ENCODE measurements around the gene BMF.

BMF gene

DNA sequence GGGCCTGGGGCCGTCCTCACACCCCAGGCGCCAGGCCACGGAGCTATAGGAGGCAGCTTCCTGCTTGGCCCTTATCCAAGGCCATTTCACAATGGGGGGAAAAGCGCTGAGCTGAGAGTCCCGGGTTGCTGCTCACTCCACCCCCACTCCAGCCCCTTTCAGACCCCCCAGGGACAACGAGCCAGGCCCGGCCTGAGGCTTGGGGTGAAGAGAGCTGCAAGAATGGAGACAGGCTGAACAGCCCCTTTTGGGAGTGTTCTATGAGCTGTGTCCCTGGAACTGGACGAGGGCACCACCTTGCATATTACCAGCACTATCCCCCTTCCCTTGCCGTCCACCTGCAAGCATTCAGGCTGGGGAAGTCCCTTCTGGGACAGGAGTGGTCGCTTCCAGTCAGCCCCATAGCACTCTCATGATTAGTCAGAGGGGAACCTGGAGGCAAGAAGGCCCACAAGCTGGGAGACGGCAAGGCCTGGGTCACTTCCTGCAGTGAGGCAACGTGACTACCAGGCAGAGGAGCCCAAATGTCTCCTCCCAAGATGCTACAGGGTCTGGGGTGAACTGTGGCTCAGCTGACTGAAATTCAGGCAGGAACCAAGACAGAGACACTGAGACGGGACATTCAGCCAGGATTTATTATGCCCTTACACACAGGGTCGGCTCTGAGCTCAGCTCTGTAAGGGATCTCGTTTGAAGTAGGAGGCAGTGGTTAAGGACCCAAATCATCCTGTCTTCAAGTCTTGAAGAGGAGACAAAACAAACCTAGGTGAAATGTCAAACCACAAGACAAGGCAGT is 61.1 kb downstream of the BMF start:
- DNase-seq = peak; percentile 74

GRCh38 chr15:40046721-40047414 is 61.8 kb downstream of the BMF start:
- DNase-seq = peak; percentile 79

- no peak for DNase-seq
Measured at GRCh38 chr15:40045572-40046217, 63.0 kb downstream of the BMF start.

DNA sequence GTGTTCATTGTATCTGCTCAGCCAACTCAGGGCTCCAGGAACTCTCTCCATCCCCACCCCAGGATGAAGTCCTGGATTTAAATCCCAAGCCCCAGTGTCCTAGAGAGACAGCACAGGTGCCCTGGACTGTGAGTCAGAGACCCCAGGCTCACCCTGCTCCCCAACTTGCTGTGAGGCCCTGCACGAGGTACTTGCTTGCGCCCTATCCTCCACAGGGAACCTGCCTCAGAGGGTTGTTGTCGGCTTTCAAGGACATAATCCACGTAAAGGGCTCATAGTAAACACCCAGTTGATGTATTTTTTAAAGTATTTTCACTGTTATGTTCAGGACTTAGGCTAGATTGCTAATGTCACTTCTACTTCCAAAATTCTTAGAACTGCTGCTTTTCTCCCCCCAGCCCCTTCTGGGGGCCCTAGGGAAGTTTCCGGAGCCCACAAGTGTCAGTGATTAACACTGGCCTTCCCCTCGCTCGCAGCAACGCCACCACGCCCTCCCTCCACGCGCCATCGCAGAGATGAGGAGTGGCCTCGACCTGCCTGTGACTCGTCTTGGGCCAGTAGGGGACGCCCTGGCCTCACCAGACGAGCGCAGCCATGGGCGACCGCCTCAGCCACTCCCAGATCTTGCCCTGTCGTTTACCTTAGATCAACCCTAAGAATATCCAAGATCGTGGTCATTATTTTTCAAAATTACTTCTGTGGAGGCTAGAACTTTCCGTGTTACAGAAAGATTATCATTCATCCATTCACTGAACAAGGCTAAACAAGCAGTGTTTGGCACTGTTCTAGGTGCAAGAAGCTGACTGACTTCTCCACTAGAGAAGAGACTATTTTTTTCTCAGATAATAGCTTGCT is 63.7 kb downstream of the BMF start:
- DNase-seq = peak; percentile 76

DNA sequence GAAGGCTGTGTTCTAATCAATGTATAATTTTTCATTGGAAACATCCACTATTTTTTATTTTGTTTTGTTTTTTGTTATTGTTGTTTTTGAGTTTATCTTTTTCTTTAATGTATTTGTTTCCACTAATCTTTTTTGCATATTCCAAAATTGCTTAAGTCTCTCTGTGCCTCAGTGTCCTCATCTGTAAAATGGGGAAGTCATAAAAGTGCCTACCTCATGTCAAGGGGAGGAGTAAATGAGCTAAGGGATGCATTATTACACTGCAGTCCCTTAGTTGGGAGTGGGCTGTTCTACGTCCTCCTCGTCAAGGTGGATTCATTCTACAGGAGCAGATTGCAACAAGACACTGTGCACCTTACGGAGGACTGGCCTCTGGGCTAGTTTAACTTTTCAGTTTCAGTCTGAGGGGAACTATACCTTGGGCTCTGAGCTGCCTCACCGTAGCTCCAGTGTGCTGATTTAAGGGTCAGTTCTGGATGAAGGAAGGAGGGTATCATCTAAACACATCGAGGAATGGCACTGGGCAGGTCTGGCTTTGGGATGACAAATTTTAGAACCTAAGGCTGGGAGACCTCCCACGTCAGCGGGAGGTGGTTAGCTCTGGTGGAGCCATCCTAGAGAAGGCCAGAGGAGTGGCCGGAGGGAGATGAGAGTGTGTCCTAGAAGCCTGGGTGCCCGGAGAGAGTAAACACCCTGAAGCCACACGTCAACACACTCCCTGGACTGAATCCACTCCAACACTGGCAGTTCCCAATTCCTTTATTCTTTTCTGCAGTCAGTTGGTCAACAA is 64.6 kb downstream of the BMF start:
- DNase-seq = no peak

DNA sequence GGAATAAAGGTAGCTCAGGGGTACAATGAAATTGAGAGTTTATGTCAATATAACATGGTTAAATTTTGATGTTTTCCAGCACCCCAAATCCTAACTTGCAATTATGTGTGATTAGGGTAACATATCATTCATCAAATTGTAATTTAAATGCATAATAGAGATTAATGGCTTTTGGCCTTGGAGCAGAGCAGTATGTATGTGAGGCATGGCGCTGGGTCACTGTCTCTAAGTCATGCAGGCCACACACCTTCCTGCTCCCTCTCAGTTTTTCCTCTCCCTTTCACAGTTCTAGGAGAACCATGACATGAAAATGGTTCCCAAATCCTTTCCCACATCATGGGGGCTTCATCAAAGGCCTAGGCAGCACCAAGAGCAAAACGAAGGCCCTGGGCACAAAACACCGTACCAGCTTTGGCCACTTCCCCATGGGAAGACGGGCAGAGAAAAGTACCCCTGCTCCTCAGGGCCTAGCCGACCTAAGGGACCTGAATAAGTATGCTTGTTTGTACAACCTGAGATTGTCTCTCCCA is 65.8 kb downstream of the BMF start:
- no peak for DNase-seq

GRCh38 chr15:40040770-40041169 is 67.9 kb downstream of the BMF start:
- no peak for DNase-seq

DNA sequence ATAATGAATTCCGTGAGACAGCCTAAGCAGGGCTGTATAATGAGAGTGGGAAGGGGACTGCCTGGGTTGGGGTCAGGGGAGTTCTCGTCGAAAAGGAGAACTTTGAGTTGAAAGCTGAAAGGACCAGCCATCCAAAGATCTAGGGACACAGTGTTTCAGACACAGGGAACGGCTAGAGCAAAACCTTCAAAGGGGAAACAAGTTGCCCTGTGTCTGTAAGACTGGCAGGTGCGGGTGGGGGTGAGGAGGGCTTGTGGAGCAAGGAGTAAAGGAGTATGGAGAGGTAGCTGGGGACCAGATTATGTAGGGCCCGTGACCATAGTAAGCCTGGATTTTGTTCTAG is 68.4 kb downstream of the BMF start:
- no peak for DNase-seq

DNA sequence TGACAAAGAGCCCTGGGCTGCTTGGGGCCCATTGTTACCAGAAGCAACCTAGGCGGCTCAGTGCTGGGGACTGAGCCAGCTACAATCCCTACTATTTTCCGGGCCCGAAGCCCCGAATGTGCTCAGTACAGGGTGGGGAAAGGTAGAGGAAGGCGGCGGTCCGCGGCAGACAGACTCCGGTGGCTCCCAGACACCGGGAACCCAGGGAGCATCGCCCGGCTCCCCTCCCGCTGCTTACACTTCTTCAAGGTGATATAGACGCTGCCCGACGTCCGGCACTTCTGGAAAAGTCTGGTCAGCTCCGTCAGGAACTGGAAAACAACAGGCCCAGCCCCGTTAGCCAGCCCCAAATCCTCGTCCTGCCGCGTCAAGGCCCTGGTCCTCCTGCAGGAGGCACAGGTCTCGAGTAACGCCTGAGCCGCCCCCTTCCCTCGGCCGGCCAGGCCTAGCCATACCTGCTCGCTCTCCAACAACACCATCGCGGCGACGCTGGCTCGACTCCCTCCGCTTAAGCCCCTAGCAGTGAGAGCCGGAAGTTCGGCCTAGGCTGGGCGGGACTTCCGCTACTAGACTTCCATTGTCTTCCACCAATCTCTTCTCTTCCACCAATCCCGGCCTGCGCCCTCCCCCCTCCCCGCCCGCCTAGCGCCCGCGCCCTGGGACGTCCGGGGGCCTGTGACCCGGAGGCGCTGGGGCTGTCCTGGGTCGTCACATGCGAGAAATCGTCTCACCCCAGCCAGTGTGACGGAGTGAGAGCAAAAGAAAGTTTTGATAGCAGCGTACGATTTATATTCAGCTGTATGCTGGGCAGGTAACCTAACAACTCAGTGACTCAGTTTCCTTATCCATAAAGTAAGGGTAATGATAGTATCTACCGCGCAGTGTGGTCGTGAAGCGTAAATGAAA is 69.8 kb downstream of the BMF start, which contains the start of gene SRP14:
Gene SRP14 (minus strand): TSS at position 544 of the 906 bp plus-strand sequence. CDS start 65 bp downstream, at position 479.
- DNase-seq = peak; percentile 92

- DNase-seq = peak; percentile 29
Measured at GRCh38 chr15:40038275-40038637, 70.4 kb downstream of the BMF start.
